NCI-H1417 (cell line): ENCODE measurements around the gene STX2.
A peak's percentile ranks its signal among the peaks of the same experiment; 100 is the strongest.
"Not testable (repeated sequence)": the region's sequence is repeated elsewhere in the genome, so short reads cannot be mapped to it uniquely, and the experiment has no call there.

Experiments
- DNase-seq, 3 experiments: peaks; one replicate each; lab custom pipeline; 2025; lab: John Stamatoyannopoulos, UW

STX2 gene

DNA sequence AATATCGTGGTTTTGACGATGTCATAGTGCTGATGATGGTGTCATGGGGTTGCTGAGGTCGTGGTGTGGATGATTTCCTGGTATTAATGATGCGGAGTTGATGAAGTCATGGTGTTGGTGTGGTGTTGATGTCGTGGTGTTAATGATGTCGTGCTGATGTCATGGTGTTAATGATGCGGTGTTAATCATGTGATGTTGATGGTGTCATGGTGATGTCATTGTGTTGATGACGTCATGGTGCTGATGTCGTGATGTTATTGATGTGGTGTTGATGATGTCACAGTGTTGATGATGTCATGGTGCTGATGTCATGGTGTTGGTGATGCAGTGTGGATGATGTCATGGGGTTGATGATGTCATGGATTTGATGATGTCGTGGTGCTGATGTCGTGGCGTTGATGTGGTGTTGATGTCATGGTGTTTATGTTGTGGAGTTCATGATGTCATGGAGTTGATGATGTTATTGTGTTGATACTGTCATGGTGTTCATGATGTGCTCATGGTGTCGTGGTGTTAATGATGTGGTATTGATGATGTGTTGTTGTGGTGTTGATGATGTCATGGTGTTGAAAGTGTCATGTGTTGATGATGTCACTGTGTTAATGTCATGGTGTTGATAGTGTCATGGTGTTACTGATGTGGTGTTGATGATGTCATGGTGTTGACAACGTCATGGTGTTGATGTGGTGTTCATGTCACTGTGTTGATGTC is 74.4 kb downstream of the STX2 start:
- DNase-seq, result peak in 1 of 3 experiments; percentile 61

DNA sequence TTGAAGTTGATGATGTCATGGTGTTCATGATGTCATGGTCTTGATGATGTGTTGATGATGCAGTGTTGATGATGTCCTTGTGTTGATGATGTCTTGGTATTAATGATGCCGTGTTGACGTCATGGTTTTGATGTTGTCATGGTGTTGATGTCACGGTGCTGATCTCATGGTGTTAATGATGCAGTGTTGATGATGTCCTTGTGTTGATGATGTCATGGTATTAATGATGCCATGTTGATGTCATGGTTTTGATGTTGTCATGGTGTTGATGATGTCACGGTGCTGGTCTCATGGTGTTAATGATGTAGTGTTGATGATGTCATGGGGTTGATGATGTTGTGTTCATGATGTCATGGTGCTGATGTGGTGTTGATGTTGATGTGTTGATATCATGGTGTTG is 75.0 kb downstream of the STX2 start:
- peak in 1 of 3 experiments; percentile 58 for DNase-seq

- DNase-seq, result no peak
Observed at GRCh38 chr12:130762319-130762675, 76.8 kb downstream of the STX2 start.

DNA sequence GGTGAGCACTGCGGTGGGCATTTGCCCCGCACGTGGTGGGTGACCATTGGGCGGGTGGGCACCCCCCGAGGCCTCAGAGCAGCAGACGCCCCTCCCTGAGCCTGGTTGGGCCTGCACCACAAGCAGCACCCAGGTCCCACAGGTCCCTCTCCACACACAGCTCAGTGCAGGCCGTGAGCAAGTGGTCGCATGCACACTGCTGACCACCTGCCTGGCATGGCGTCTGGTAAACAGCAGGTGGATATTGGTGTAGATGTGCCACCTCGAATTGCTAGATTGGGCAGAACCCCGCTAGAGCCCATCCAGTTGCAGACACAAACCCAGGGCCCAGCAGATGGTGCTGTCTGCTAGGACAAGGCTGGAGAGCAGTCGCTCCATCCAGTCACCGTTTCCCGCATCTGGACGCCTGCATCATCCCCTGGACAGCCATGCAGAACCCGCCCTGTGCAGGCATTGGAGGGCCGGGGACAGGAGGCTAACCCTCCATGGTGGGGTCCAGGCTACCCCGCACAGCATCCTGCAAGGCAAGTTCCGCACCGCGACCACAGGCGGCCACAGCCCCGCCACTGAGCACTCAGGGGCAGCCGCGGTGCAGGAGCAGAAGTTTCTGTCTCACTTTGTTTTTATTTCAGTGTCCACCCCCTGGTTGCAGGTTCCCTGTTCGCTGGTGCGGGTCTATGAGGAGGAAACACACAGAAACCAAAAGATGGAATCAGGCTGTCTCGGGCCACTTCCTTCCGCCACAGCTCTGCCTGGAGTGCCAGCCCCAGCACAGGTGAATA is 77.3 kb downstream of the STX2 start:
- peak; percentile 39 to 83 (median 59) for DNase-seq

DNA sequence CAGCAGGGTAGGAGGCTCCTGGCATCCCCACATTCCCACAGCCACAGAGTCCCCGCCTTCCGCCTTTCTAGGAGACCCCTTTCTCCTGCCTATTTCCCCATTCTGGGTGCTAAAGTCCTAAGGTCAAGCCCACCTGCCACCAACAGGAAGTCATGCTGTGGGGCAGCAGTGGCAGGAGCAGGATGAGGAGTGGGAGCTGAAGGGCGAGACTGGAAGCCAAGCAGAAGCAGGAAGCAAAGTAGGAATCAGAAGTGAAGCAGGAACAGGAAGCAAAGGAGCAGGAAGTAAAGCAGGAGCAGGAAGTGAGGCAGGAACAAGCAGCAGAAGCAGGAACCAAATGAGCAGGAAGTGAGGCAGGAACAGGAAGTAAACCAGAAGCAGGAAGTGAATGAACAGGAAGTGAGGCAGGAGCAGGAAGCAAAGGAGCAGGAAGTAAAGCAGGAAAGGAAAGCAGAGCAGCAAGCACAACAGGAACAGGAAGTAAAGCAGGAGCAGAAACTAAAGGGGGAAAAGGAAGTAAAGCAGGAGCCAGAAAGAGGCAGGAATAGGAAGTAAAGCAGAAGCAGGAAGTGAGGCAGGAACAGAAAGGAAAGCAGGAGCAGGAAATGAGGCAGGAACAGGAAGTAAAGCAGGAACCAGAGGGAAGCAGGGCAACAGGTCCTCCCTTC is 84.7 kb downstream of the STX2 start:
- DNase-seq, result no peak

DNA sequence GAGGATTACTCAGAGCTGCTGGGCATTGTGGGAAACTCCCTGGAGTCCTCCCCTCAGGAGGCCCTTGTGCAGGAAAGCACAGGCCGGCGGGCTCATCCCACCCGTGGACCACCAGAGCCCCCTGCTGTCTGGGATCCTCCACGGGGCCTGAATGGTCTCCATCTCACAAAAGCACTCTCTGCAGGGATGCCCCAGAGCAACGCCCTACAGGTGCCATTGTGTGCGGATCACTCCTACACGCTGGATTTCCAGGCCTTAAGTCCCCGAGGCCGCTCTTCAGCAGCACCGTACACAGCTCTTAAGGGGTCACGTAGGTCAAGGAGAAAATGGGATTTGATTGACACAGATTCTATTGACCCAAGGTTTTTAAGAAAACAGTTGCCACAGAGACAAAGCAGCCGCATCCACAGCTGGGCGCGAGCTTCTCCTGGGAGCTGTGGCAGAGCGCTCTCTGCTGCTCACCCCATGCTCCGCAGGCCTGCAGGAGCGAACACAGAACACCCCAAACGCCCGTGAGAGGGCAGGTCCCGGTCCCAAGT is 86.3 kb downstream of the STX2 start:
- DNase-seq, result peak; percentile 44 to 82 (median 46)

GRCh38 chr12:130752037-130752436 is 87.0 kb downstream of the STX2 start:
- DNase-seq, result not testable (repeated sequence)

DNA sequence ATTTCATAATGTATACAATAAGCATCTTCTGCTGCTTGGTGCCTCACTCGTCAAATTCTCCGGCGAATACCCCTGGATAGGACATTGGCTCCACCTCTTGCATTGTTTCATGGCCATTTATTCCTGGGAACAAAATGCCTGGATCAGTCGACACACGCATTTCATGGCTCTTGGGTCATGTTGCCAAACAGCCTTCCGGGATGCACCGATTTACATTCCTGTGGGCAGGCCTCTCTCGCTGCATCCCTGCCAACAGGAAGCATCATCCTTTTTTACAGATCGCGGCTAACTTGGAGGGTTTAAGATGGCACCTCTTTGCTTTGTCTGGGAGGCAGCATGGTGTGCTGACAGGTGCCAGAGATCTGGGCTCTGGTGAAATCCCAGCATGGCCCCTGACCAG is 90.3 kb downstream of the STX2 start:
- DNase-seq, result no peak

DNA sequence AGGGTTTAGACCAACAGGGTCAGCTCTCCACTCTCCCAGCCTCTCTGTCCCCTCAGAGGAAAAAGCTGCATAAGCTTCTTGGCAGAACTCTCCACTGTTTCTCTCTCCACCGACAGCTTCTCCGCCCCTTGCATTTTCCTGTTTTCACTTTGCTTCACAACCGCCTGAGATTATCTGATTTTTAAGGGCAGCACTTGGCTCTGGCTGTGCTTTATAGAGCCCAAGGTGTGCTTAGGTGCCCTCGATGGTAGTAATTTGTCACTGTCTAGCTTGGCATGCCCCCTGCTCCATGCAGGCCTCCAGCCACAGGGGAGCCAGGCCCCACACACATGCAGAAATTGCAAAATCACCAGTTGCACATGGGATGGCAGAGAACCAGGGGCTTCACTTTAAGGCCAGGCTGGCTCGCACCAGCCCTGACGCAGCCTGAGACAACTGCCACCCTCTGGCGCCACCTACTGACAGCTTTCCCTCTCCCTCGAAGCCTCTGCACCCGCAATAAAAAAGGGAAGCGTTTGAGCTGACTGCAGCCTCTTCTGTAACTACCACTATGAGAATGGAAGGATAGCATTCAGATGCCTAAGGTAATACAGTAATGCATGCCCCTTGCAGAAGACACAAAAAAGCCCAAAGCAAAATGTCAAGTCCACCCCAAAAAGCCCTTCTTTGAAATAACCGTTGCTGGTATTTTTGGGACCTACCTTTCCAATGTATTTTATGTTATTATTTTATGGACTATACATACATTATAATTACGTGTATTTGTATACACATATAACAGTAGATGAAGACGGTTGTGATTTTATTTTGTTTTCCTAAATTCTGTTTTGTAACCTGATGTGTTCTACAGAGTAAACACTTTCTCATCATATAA is 90.9 kb downstream of the STX2 start:
- DNase-seq, result peak; percentile 72 to 88 (median 87)

DNA sequence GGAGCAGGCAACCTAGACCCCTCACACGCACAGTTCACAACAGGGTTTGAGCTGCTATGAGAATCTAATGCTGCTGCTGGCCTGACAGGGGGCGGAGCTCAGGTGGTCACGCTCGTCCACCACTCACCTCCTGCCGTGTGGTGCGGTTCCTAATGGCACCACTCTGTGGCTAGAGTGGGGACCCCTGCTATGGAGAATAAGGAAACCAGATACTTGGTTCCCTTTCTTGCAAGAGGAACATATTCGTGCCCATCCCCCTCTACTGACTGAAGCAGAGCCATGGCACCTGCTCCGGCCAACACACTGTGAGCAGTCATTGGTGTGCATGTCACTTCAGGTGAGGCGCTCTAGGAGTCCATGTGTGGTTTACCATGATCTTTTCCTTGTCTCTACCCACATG is 92.5 kb downstream of the STX2 start:
- DNase-seq, result peak in 2 of 3 experiments; percentile 36 to 53

DNA sequence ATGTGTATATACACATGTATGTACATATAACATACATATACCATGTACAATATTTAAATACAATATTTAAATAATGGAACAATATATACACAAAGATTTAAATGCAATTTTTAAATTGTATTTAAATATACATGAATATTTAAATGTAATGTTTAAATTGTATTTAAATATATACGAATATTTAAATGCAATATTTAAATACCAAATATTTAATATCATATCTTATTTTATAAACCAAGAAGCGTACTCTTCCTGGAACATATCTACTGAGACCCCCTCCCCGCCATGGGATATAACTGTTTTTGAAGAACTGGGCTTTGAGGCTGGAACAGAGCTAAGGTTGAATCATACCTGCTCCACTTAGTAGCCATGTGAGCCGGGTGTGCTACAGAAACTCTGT is 93.1 kb downstream of the STX2 start:
- DNase-seq, result no peak

DNA sequence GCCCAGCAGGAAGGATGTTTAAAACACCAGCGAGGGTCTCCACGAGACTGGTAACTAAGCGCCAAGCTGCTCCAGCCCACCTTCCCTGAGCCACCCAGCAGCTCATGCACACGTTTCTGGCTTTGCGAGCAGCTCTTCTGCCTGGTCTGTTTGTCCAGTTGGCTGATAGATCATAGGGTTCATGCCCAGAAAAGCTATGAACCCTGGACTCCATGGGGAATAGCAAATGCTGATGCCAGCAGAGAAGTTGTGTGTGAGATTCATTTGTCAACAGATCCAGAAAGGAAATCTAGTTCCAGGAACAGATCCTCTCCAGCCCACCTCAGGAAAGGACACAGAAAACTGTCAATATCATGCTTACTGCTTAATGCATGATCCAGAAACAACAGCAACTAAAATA is 94.8 kb downstream of the STX2 start:
- DNase-seq, result no peak

GRCh38 chr12:130743606-130744005 is 95.4 kb downstream of the STX2 start:
- no peak for DNase-seq

- DNase-seq, result no peak
Observed at GRCh38 chr12:130743176-130743575, 95.9 kb downstream of the STX2 start.

GRCh38 chr12:130742716-130743115 is 96.3 kb downstream of the STX2 start:
- DNase-seq, result no peak

DNA sequence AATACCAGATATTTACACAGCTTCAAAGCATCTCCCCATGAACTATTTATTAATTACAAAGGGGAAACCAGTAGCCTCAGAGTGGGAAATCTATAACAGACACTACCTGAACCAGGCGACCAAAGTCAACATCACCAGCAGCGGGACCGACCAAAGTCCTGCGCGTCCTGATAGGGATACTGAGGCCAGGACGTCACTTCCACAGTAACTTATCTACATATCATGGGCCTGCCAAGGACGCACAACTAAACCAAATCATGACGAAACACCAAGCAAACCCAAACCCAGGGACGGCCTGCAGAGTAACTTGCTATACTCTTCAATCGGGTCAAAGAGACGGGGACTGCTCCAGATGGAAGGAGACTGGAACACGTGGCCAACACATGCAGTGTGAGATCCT is 96.9 kb downstream of the STX2 start:
- DNase-seq, result no peak
